Body of pancreas (tissue), 4 donors: ENCODE results near the gene NOTCH3. TPM values are rescaled to one million over a fixed set of nuclear protein-coding genes. Genes with fewer than 3 reads are reported as not detected.
A peak's percentile ranks its signal among the peaks of the same experiment; 100 is the strongest.

Source experiments
- ATAC-seq: fragments of 150-250 bp; one replicate; pipeline ENCODE4 v1.9.1; 2016
- DNase-seq, 4 donors: peaks; one replicate each; pipeline ENCODE4 v3.0.0-alpha.2; 2019
- H3K27ac ChIP-seq, 4 donors: fragments of 200-600 bp; sonication (generic); 1 replicate in 3 of 4; 2 replicates in 1 of 4; pipeline versions ENCODE4 v1.5.1 to v1.6.1; 2016 to 2019; ENCODE audit warnings: mild to moderate bottlenecking in 1 of 4, mixed read lengths in 1 of 4, moderate library complexity in 1 of 4
- H3K27me3 ChIP-seq, 2 donors: fragments of 200-600 bp; sonication (generic); one replicate each; pipeline ENCODE4 v1.6.0; 2016; ENCODE audit warnings: mild to moderate bottlenecking in 1 of 2
- H3K36me3 ChIP-seq, 2 donors: fragments of 200-600 bp; sonication (generic); replicated peaks in 1 of 2; 2 replicates each; pipeline ENCODE4 v1.5.1; 2016; ENCODE audit warnings: low read depth in 2 of 2; ENCODE audit not compliant: insufficient read depth in 1 of 2
- H3K4me1 ChIP-seq: fragments of 200-600 bp; sonication (generic); one replicate; pipeline ENCODE4 v1.6.0; 2016
- H3K4me3 ChIP-seq, 2 donors: fragments of 200-600 bp; sonication (generic); 1 replicate in 1 of 2; 2 replicates in 1 of 2; pipeline ENCODE4 v1.5.1; 2016 to 2019
- H3K9me3 ChIP-seq, 3 donors: fragments of 200-600 bp; sonication (generic); 1 replicate in 2 of 3; 2 replicates in 1 of 3; pipeline ENCODE4 v1.5.1; 2016
- CTCF ChIP-seq, 7 experiments: fragments of 450-650 bp in 4 of 7; fragments of 200-600 bp in 3 of 7; sonication (generic) in 3 of 7; IDR thresholded peaks; one replicate each; pipeline ENCODE4 v1.5.1; 2016 to 2019; ENCODE audit warnings: antibody characterized with exemption in 7 of 7
- POLR2A ChIP-seq, 3 donors: fragments of 450-650 bp; IDR thresholded peaks; one replicate each; pipeline ENCODE4 v1.6.1; 2016; ENCODE audit warnings: antibody characterized with exemption in 3 of 3, mild to moderate bottlenecking in 2 of 3
- WGBS, 2 donors: methylation state at CpG; one replicate each; pipeline ENCODE4 v1.1.5; 2017; 5-methylcytosine and 5-hydroxymethylcytosine counted together
- intact Hi-C: fragments of 100-400 bp; cut with DNase I; formaldehyde crosslinking; loops from one replicate; pipeline ENCODE4 v1.15.1; 2023
- total RNA-seq, 2 donors: library from RNA; depleted of rRNA; stranded (reverse); fragments of >200 nt; gene quantifications; one replicate each; pipeline ENCODE4 v1.1.0, GENCODE V29; 2016

NOTCH3 gene
- total RNA-seq, 2 donors from 2014 or later, result 20.2 to 33.9 TPM

- H3K4me1 ChIP-seq, result peaks cover 7% of the 10 kb centered on the region
- intact Hi-C loops, result no loop called here
- H3K36me3 ChIP-seq, result no peaks in the 10 kb centered on the region
- DNase-seq (no peak), ATAC-seq (no peak)
- H3K4me3 ChIP-seq, result no peak overlapping the region
- no peaks in the 10 kb centered on the region for H3K9me3 ChIP-seq
- WGBS, 2 donors, result 40 to 49% methylated on average over 7 of the region's 7 CpGs
- no peak overlapping the region for H3K27ac ChIP-seq
- no peaks in the 10 kb centered on the region for H3K27me3 ChIP-seq
- TF ChIP-seq CTCF (IDR thresholded peaks at IDR 0.05) (no peak), POLR2A (IDR thresholded peaks at IDR 0.05) (no peak)
Observed at GRCh38 chr19:15218501-15218900, 17.7 kb upstream of the NOTCH3 start.

DNA sequence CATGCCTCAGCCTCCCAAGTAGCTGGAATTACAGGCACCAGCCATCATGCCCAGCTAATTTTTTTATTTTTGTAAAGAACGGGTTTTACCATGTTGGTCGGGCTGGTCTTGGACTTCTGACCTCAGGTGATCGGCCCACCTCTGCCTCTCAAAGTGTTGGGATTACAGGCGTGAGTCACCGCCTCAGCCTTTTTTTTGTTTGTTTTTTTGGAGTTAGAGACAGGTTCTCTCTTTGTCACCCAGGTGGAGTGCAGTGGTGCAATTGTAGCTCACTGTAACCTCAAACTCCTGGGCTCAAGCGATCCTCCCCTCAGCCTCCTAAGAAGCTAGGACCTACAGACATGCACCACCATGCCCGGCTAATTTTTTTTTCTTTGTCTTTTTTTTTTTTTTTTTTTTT, 15.6 kb upstream of the NOTCH3 start:
- DNase-seq, result no peak
- no peaks in the 10 kb centered on the region for H3K27me3 ChIP-seq
- no peaks in the 10 kb centered on the region for H3K9me3 ChIP-seq
- 73 to 78% methylated on average over 7 of the region's 7 CpGs for WGBS, 2 donors
- H3K36me3 ChIP-seq, result no peaks in the 10 kb centered on the region
- no peak for ATAC-seq
- no peak overlapping the region for H3K27ac ChIP-seq
- no peak overlapping the region for H3K4me3 ChIP-seq
- intact Hi-C loops, result no loop called here
- peaks cover 6% of the 10 kb centered on the region for H3K4me1 ChIP-seq
- no peak for TF ChIP-seq CTCF (IDR thresholded peaks at IDR 0.05)
- TF ChIP-seq POLR2A (IDR thresholded peaks at IDR 0.05), result no peak

DNA sequence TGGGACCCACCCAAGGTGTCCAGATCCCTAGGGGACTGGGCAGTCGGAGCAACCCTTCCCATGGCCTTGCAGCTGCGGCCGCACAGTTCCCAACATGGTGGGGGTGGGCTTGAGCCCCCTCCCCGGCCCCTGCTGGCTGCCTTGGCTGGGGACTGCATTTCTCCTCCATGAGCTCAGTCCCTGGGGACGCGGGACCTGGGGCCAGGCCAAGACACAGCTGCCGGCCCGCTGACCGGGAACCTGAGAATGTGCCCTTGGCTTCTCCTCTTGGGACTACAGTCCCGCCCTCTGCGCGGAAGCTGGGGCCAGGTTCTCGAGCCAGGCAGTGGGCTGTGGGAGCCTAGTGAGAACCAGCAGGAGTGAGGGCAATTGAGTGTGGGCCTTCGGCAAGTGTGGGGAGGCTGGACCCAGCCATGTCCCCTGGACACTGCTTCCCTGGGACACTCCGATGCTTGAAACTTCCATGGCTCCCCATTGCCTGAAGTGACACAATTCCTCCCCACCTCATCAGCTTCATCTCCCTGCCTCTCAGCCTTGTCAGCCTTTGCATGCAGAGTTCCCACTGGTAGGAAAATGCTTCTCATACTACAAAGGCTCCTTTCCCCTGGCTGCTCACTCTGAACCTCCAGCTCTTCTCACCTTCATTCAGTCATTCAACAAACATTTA, 13.1 kb upstream of the NOTCH3 start:
- H3K4me3 ChIP-seq, result no peak overlapping the region
- ATAC-seq, result peak; percentile 88
- no peaks in the 10 kb centered on the region for H3K27me3 ChIP-seq
- no peaks in the 10 kb centered on the region for H3K9me3 ChIP-seq
- 47 to 75% methylated on average over 2 to 15 of the region's 15 CpGs for WGBS, 2 donors
- H3K4me1 ChIP-seq, result peaks cover 6% of the 10 kb centered on the region
- peak; percentile 53 to 59 (median 57) for DNase-seq
- peak overlapping the region in 1 of 4 donors; percentile 14 for H3K27ac ChIP-seq
- no peak for TF ChIP-seq POLR2A (IDR thresholded peaks at IDR 0.05)
- no peak for TF ChIP-seq CTCF (IDR thresholded peaks at IDR 0.05)
- no peaks in the 10 kb centered on the region for H3K36me3 ChIP-seq
- intact Hi-C loops, result no loop called here

DNA sequence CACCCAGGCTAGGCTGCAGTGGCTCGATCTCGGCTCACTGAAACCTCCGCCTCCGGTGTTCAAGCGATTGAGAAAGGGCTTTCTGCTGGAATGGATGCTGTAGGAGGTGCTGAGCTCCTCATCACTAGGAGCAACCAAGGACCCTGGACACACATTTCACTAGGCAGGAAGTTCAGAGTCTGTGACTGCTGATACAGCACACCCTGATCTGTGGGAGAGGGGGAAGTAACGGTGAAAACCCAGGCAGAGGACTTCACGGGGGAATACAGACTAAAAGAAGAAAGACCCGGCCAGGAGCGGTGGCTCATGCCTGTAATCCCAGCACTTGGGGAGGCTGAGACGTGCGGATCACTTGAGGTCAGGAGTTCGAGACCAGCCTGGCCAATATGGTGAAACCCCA, 11.9 kb upstream of the NOTCH3 start:
- H3K4me3 ChIP-seq, result no peak overlapping the region
- WGBS, 2 donors, result 88 to 91% methylated on average over 12 of the region's 12 CpGs
- no peak for DNase-seq
- peaks cover 6% of the 10 kb centered on the region for H3K4me1 ChIP-seq
- intact Hi-C loops, result no loop called here
- ATAC-seq, result no peak
- H3K9me3 ChIP-seq, result no peaks in the 10 kb centered on the region
- TF ChIP-seq CTCF (IDR thresholded peaks at IDR 0.05), result no peak
- TF ChIP-seq POLR2A (IDR thresholded peaks at IDR 0.05), result no peak
- H3K27ac ChIP-seq, result no peak overlapping the region
- H3K36me3 ChIP-seq, result no peaks in the 10 kb centered on the region
- H3K27me3 ChIP-seq, result no peaks in the 10 kb centered on the region

- Histone ChIP-seq H3K36me3 (no peaks in the 10 kb centered on the region), H3K4me1 (peaks cover 6% of the 10 kb centered on the region), H3K4me3 (no peak overlapping the region), H3K9me3 (no peaks in the 10 kb centered on the region), H3K27me3 (no peaks in the 10 kb centered on the region), H3K27ac (peak overlapping the region in 1 of 4 donors; percentile 56)
- peak in 1 of 4 donors; percentile 70 for DNase-seq
- WGBS, 2 donors, result 89 to 90% methylated on average over 4 to 5 of the region's 5 CpGs
- TF ChIP-seq CTCF (IDR thresholded peaks at IDR 0.05), result no peak
- TF ChIP-seq POLR2A (IDR thresholded peaks at IDR 0.05), result no peak
- no peak for ATAC-seq
- intact Hi-C loops, result no loop called here
Observed at GRCh38 chr19:15210323-15210781, 9.6 kb upstream of the NOTCH3 start.
